NT2/D1 (cell line): ENCODE results near the gene RSRC1.

Experiments used
- SUZ12 ChIP-seq: IDR thresholded peaks from 2 replicates; pipeline ENCODE4 v1.6.1; 2011; ENCODE audit not compliant: insufficient read length, insufficient read depth; ENCODE audit errors: extremely low read depth
- YY1 ChIP-seq: IDR thresholded peaks from 2 replicates; pipeline ENCODE4 v1.6.1; 2011; ENCODE audit not compliant: insufficient read length, insufficient read depth
- ZNF274 ChIP-seq: IDR thresholded peaks from 2 replicates; pipeline ENCODE4 v1.6.1; 2011; ENCODE audit warnings: mild to moderate bottlenecking, low read depth, low read length

- no peak for TF ChIP-seq SUZ12
- no peak for TF ChIP-seq ZNF274
- TF ChIP-seq YY1 = no peak
These were observed 346.2 kb downstream of the RSRC1 start for GRCh38 chr3:158456114-158456513.
